Heart left ventricle (tissue), 13 donors: ENCODE results near the gene GPATCH2L.

Experiments used
- POLR2A ChIP-seq, 2 donors: fragments of 450-650 bp; IDR thresholded peaks; one replicate each; pipeline ENCODE4 v1.6.1; 2017; ENCODE audit warnings: antibody characterized with exemption in 2 of 2, mild to moderate bottlenecking in 2 of 2, moderate library complexity in 2 of 2
- TF ChIP-seq, protein P1 (sequence below), 12 donors: fragments of 200-600 bp; sonication (generic) in 4 of 12; IDR thresholded peaks; one replicate each; pipeline versions ENCODE4 v1.5.0 to v1.8.0; 2018 to 2022; ENCODE audit warnings: antibody characterized with exemption in 12 of 12, mild to moderate bottlenecking in 5 of 12
- donor health status: ischemic (EF 13 %, LVEDD 7.1; RV severe dilation, severe dysfunction).
- donor health status: DM: no; HTN: yes; CAD: no.
- donor health status: DM: no; HTN: no; CAD: no.
- donor health status: ischemic (EF 25% LVEDD 6.9; RV normal size, moderate dysfunction).
- donor health status: ischemic (EF 25% LVEDD 5.7; RV mildly dilated, moderate dysfunction).
- donor health status: ischemic (EF 35%, LVEDD 5.7; RV mildly dilated, moderate dysfunction).
- donor health status: nonischemic (EF 11% LVEDD 7.7; RV severe dilation, severe dysfunction).
- donor health status: DM: yes; HTN: yes; CAD: no.
- donor health status: PGD.
- donor health status: ischemic (EF 29% LVEDD 5.4; RV normal size, mild dysfunction).
- donor health status: nonischemic (EF 23%, LVEDD 6.1; RV moderate dilation, normal function).

DNA sequence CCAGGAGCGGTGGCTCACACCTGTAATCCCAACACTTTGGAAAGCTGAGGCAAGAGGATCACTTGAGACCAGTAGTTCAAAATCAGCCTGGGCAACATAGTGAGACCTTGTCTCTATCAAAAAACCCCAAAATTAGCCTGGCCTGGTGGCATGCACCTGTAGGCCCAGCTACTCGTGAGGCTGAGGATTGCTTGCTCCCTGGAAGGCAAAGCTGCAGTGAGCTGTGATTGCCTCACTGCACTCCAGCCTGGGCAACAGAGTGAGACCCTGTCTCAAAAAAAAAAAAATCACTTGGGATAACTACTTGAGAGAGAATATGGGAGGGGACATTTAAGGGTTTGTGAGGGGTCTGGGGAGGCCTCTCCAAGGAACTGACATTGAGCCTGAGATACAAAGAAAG is 109.0 kb downstream of the GPATCH2L start:
- TF ChIP-seq, protein P1, sequence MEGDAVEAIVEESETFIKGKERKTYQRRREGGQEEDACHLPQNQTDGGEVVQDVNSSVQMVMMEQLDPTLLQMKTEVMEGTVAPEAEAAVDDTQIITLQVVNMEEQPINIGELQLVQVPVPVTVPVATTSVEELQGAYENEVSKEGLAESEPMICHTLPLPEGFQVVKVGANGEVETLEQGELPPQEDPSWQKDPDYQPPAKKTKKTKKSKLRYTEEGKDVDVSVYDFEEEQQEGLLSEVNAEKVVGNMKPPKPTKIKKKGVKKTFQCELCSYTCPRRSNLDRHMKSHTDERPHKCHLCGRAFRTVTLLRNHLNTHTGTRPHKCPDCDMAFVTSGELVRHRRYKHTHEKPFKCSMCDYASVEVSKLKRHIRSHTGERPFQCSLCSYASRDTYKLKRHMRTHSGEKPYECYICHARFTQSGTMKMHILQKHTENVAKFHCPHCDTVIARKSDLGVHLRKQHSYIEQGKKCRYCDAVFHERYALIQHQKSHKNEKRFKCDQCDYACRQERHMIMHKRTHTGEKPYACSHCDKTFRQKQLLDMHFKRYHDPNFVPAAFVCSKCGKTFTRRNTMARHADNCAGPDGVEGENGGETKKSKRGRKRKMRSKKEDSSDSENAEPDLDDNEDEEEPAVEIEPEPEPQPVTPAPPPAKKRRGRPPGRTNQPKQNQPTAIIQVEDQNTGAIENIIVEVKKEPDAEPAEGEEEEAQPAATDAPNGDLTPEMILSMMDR (IDR thresholded peaks at IDR 0.05) = no peak
- no peak for TF ChIP-seq POLR2A (IDR thresholded peaks at IDR 0.05)
